H1 (cell line): ENCODE results near the gene CUX1. TPM values are rescaled to one million over a fixed set of nuclear protein-coding genes. Genes with fewer than 3 reads are reported as not detected.

Experiments
- CTCF ChIA-PET: fragments of 300-600 bp; sonication (Branson Sonifier 250); formaldehyde crosslinking; loops from one replicate; lab custom pipeline; 2021; ENCODE audit not compliant: partially characterized antibody; lab: Charles Lee
- POLR2A ChIA-PET: fragments of 300-600 bp; sonication (Branson Sonifier 250); formaldehyde crosslinking; loops from one replicate; lab custom pipeline; 2021; ENCODE audit warnings: inconsistent platforms; ENCODE audit not compliant: partially characterized antibody; lab: Charles Lee
- DNase-seq, 2 experiments: peaks; one replicate each; pipeline versions ENCODE4 v3.0.0 to v3.0.0-alpha.2; 2010 to 2022; ENCODE audit warnings: low spot score in 2 of 2, low read depth in 1 of 2, mixed read lengths in 1 of 2
- FAIRE-seq: peaks from 2 replicates; lab custom pipeline; 2011; peaks lifted over from hg19 to GRCh38; lab: Jason Lieb, UNC
- H2AFZ ChIP-seq: 2 replicates; pipeline ENCODE4 v1.8.1; 2012; ENCODE audit warnings: low read length, inconsistent platforms
- H2AK5ac ChIP-seq: 2 replicates; pipeline ENCODE4 v1.6.1; 2013; ENCODE audit warnings: low read depth, low read length
- H2BK120ac ChIP-seq: replicated peaks from 2 replicates; pipeline ENCODE3; 2013; ENCODE audit warnings: low read depth, low read length, inconsistent platforms
- H2BK12ac ChIP-seq: 2 replicates; pipeline ENCODE4 v1.6.1; 2013; ENCODE audit warnings: low read depth, low read length
- H2BK15ac ChIP-seq: 2 replicates; pipeline ENCODE4 v1.6.1; 2013; ENCODE audit warnings: low read length
- H2BK20ac ChIP-seq: 2 replicates; pipeline ENCODE4 v1.6.1; 2013; ENCODE audit warnings: low read length
- H2BK5ac ChIP-seq: 2 replicates; pipeline ENCODE4 v1.6.1; 2013; ENCODE audit warnings: low read depth, low read length
- H3K14ac ChIP-seq: 2 replicates; pipeline ENCODE4 v1.6.1; 2013; ENCODE audit warnings: inconsistent platforms; ENCODE audit not compliant: insufficient read length
- H3K18ac ChIP-seq: 2 replicates; pipeline ENCODE4 v1.6.1; 2013; ENCODE audit warnings: low read length; ENCODE audit errors: extremely low read depth
- H3K23ac ChIP-seq: 2 replicates; pipeline ENCODE4 v1.6.1; 2013; ENCODE audit warnings: inconsistent platforms; ENCODE audit not compliant: insufficient read length
- H3K23me2 ChIP-seq: 2 replicates; pipeline ENCODE4 v1.6.1; 2013; ENCODE audit warnings: low read depth, low read length
- H3K27ac ChIP-seq: 2 replicates; pipeline ENCODE4 v1.6.1; 2011; ENCODE audit warnings: low read depth, low read length, inconsistent platforms
- H3K27me3 ChIP-seq, 4 experiments: replicated peaks in 1 of 4; 1 replicate in 1 of 4; 2 replicates in 3 of 4; pipeline versions ENCODE4 v1.6.1 to v1.8.1; 2011 to 2013; ENCODE audit warnings: low read length in 3 of 4, mild to moderate bottlenecking in 3 of 4, inconsistent platforms in 2 of 4, mixed read lengths in 2 of 4, moderate library complexity in 1 of 4; ENCODE audit not compliant: control insufficient read depth in 3 of 4, insufficient read depth in 3 of 4; ENCODE audit errors: extremely low read depth in 1 of 4
- H3K36me3 ChIP-seq, 4 experiments: 2 replicates each; pipeline versions ENCODE4 v1.6.1 to v1.8.1; 2011 to 2013; ENCODE audit warnings: mild to moderate bottlenecking in 4 of 4, low read length in 3 of 4, moderate library complexity in 2 of 4, control low read depth in 1 of 4, inconsistent platforms in 1 of 4; ENCODE audit not compliant: insufficient read depth in 4 of 4, control insufficient read depth in 2 of 4
- H3K4ac ChIP-seq: replicated peaks from 2 replicates; pipeline ENCODE3; 2013; ENCODE audit warnings: low read length, low read depth, mixed read lengths, inconsistent platforms; ENCODE audit not compliant: insufficient read length
- H3K4me1 ChIP-seq, 4 experiments: replicated peaks in 1 of 4; 1 replicate in 1 of 4; 2 replicates in 3 of 4; pipeline versions ENCODE4 v1.6.1 to v1.8.1; 2011 to 2013; ENCODE audit warnings: low read length in 3 of 4, inconsistent platforms in 2 of 4, mixed read lengths in 1 of 4; ENCODE audit not compliant: insufficient read depth in 4 of 4, control insufficient read depth in 3 of 4
- H3K4me2 ChIP-seq, 2 experiments: 2 replicates each; pipeline versions ENCODE4 v1.6.1 to v1.8.1; 2011 to 2013; ENCODE audit warnings: low read depth in 2 of 2, low read length in 2 of 2, control low read depth in 1 of 2, inconsistent platforms in 1 of 2, mild to moderate bottlenecking in 1 of 2; ENCODE audit not compliant: insufficient read depth in 1 of 2
- H3K4me3 ChIP-seq, 4 experiments: fragments of 200-600, 300-600 bp in 1 of 4; sonication (generic), shearing (Covaris generic), sonication (Bioruptor Twin) in 1 of 4; 2 replicates each; pipeline versions ENCODE4 v1.5.1 to v1.8.1; 2011 to 2016; ENCODE audit warnings: low read length in 4 of 4, low read depth in 3 of 4, control low read depth in 2 of 4, inconsistent platforms in 2 of 4, mild to moderate bottlenecking in 2 of 4, mixed read lengths in 1 of 4, moderate library complexity in 1 of 4; ENCODE audit not compliant: insufficient read depth in 2 of 4; ENCODE audit errors: extremely low read depth in 1 of 4
- H3K56ac ChIP-seq: replicated peaks from 2 replicates; pipeline ENCODE3; 2013; ENCODE audit warnings: low read depth, mild to moderate bottlenecking, mixed read lengths, low read length, inconsistent platforms; ENCODE audit not compliant: insufficient read length
- H3K79me1 ChIP-seq: 2 replicates; pipeline ENCODE4 v1.6.1; 2013; ENCODE audit warnings: low read depth, low read length, control low read depth
- H3K79me2 ChIP-seq, 2 experiments: 2 replicates each; pipeline versions ENCODE4 v1.6.1 to v1.8.1; 2012 to 2013; ENCODE audit warnings: low read length in 2 of 2, mild to moderate bottlenecking in 2 of 2, inconsistent platforms in 1 of 2; ENCODE audit not compliant: insufficient read depth in 2 of 2, control insufficient read depth in 1 of 2
- H3K9ac ChIP-seq, 4 experiments: replicated peaks in 1 of 4; 1 replicate in 1 of 4; 2 replicates in 3 of 4; pipeline versions ENCODE4 v1.6.1 to v1.8.1; 2011 to 2013; ENCODE audit warnings: low read depth in 3 of 4, low read length in 3 of 4, control low read depth in 2 of 4, mild to moderate bottlenecking in 2 of 4, moderate library complexity in 2 of 4, inconsistent platforms in 1 of 4; ENCODE audit errors: extremely low read depth in 1 of 4
- H3K9me3 ChIP-seq, 2 experiments: 2 replicates each; pipeline versions ENCODE4 v1.6.1 to v1.8.1; 2012 to 2013; ENCODE audit warnings: mild to moderate bottlenecking in 2 of 2, moderate library complexity in 2 of 2, control low read depth in 1 of 2, inconsistent platforms in 1 of 2, low read depth in 1 of 2, low read length in 1 of 2, mixed read lengths in 1 of 2; ENCODE audit not compliant: insufficient read depth in 2 of 2
- H4K20me1 ChIP-seq, 2 experiments: replicated peaks in 1 of 2; 2 replicates each; pipeline versions ENCODE3 to v1.8.1; 2011 to 2013; ENCODE audit warnings: inconsistent platforms in 2 of 2, low read length in 2 of 2, mild to moderate bottlenecking in 1 of 2; ENCODE audit not compliant: insufficient read depth in 2 of 2, control insufficient read depth in 1 of 2
- H4K5ac ChIP-seq: 2 replicates; pipeline ENCODE4 v1.6.1; 2013; ENCODE audit warnings: low read length, low read depth, mixed read lengths, inconsistent platforms; ENCODE audit not compliant: insufficient read length
- H4K8ac ChIP-seq: 2 replicates; pipeline ENCODE4 v1.8.0; 2013; ENCODE audit warnings: mild to moderate bottlenecking, moderate library complexity, low read length, inconsistent platforms; ENCODE audit not compliant: insufficient read depth; ENCODE audit errors: extremely low read depth
- H4K91ac ChIP-seq: replicated peaks from 2 replicates; pipeline ENCODE3; 2013; ENCODE audit warnings: low read length, mixed read lengths, inconsistent platforms; ENCODE audit not compliant: insufficient read length
- BACH1 ChIP-seq: IDR thresholded peaks from 2 replicates; pipeline ENCODE4 v1.6.1; 2012; ENCODE audit warnings: low read length, improper control_type of control experiment
- BCL11A ChIP-seq, 2 experiments: IDR thresholded peaks; one replicate each; pipeline ENCODE4 v1.6.1; 2011; ENCODE audit warnings: low read depth in 2 of 2, low read length in 2 of 2, mild to moderate bottlenecking in 2 of 2
- BRCA1 ChIP-seq: IDR thresholded peaks from 2 replicates; pipeline ENCODE4 v1.6.1; 2012; ENCODE audit warnings: low read depth, low read length, improper control_type of control experiment
- CREB1 ChIP-seq: IDR thresholded peaks from 2 replicates; pipeline ENCODE4 v1.6.1; 2012; ENCODE audit warnings: inconsistent platforms
- EGR1 ChIP-seq: IDR thresholded peaks from 2 replicates; pipeline ENCODE4 v1.6.1; 2011; ENCODE audit warnings: low read depth, low read length, borderline replicate concordance
- EP300 ChIP-seq, 2 experiments: IDR thresholded peaks; 1 replicate in 1 of 2; 2 replicates in 1 of 2; pipeline ENCODE4 v1.6.1; 2011 to 2012; ENCODE audit warnings: low read depth in 2 of 2, low read length in 2 of 2, mild to moderate bottlenecking in 2 of 2, borderline replicate concordance in 1 of 2, inconsistent platforms in 1 of 2, moderate library complexity in 1 of 2
- EZH2 ChIP-seq: fragments of 200-600 bp; sonication (generic); IDR thresholded peaks from 2 replicates; pipeline ENCODE4 v1.7.1; 2012; ENCODE audit warnings: low read depth, mild to moderate bottlenecking, moderate library complexity, low read length, inconsistent platforms; ENCODE audit not compliant: severe bottlenecking
- POLR2A ChIP-seq, 2 experiments: IDR thresholded peaks; 1 replicate in 1 of 2; 2 replicates in 1 of 2; pipeline ENCODE4 v1.6.1; 2011; ENCODE audit warnings: low read depth in 2 of 2, low read length in 2 of 2, mild to moderate bottlenecking in 2 of 2; ENCODE audit errors: control extremely low read depth in 1 of 2
- POLR2AphosphoS5 ChIP-seq: IDR thresholded peaks from 2 replicates; pipeline ENCODE4 v1.6.1; 2011; ENCODE audit warnings: low read depth, low read length
- RXRA ChIP-seq: IDR thresholded peaks from 2 replicates; pipeline ENCODE4 v1.6.1; 2011; ENCODE audit warnings: low read depth, mild to moderate bottlenecking, low read length, moderate library complexity; ENCODE audit not compliant: insufficient read depth
- SAP30 ChIP-seq: fragments of 300-600 bp; sonication (generic); IDR thresholded peaks from 2 replicates; pipeline ENCODE4 v1.7.1; 2012; ENCODE audit warnings: low read length, moderate library complexity, mild to moderate bottlenecking, inconsistent platforms; ENCODE audit not compliant: insufficient read depth, insufficient replicate concordance
- SIRT6 ChIP-seq: IDR thresholded peaks from one replicate; pipeline ENCODE4 v1.7.1; 2012; ENCODE audit warnings: low read length, inconsistent platforms
- TAF7 ChIP-seq: optimal IDR thresholded peaks from 2 replicates; pipeline ENCODE3; 2011; ENCODE audit warnings: low read depth, mild to moderate bottlenecking, inconsistent platforms, low read length, moderate library complexity, borderline replicate concordance
- TEAD4 ChIP-seq: IDR thresholded peaks from 2 replicates; pipeline ENCODE4 v1.6.1; 2012; ENCODE audit warnings: low read depth, low read length, inconsistent platforms, mixed read lengths
- YY1 ChIP-seq: IDR thresholded peaks from 2 replicates; pipeline ENCODE4 v1.6.1; 2011; ENCODE audit warnings: low read depth, mild to moderate bottlenecking, low read length
- ZNF274 ChIP-seq: IDR thresholded peaks from 2 replicates; pipeline ENCODE4 v1.7.0; 2012; ENCODE audit warnings: low read length, borderline replicate concordance; ENCODE audit errors: extremely low read depth
- WGBS, 2 experiments: shearing (Covaris generic) in 1 of 2; methylation state at CpG; one replicate each; pipeline versions ENCODE4 v1.1.6 to v1.1.7; 2013 to 2015; ENCODE audit warnings: low lambda C conversion rate in 2 of 2, mixed read lengths in 2 of 2, inconsistent platforms in 1 of 2, low coverage in 1 of 2, missing lambda C conversion rate in 1 of 2; ENCODE audit not compliant: insufficient replicate concordance in 2 of 2, insufficient coverage in 1 of 2, insufficient read length in 1 of 2; ENCODE audit errors: extremely low coverage in 1 of 2, missing lambda C conversion rate in 1 of 2; 5-methylcytosine and 5-hydroxymethylcytosine counted together
- polyA plus RNA-seq, 7 experiments: library from polyadenylated mRNA; depleted of rRNA in 3 of 7; stranded (reverse) in 5 of 7; unstranded in 2 of 7; fragments of >200 nt in 5 of 7; fragments of 200-250 nt in 2 of 7; gene quantifications; 1 replicate in 5 of 7; 2 replicates in 1 of 7; 4 replicates in 1 of 7; pipeline versions ENCODE4 v1.2.1 to v1.2.3, GENCODE V29; 2011 to 2013; ENCODE audit warnings: missing spikeins in 2 of 7, mixed read lengths in 2 of 7
- total RNA-seq: library from RNA; stranded (reverse); fragmentation: NEBNext Ultra II Directional; extraction: Animal tissue kit (Norgen Biotek cat#: 25700); gene quantifications from 2 replicates; pipeline ENCODE4 v1.2.1, GENCODE V29; 2021

Gene CUX1
- total and polyA plus RNA-seq, 2 of the 8 experiments (the other 6 are each of a cell fraction or from before 2014, with no cell fraction given) = 21.6 to 65.9 TPM

DNA sequence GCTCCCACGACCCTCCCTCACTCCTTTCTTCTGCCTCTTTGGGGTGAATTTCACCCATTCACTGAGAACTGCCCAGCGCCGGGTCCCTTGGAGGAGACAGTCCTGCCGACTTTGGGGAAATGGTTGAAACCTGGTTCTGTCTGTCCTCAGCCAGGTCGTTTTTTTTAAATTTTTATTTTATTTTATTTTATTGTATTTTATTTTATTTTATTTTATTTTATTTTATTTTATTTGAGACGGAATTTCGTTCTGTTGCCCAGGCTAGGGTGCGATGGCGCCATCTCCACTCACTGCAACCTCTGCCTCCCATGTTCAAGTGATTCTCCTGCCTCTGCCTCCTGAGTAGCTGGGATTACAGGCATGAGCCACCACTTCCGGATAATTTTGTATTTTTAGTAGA, 363.3 kb downstream of the CUX1 start:
- H3K4me1 ChIP-seq = no peaks in the 10 kb centered on the region
- no peak overlapping the region for H4K5ac ChIP-seq
- no peaks in the 10 kb centered on the region for H3K27me3 ChIP-seq
- no peaks in the 10 kb centered on the region for H3K79me1 ChIP-seq
- CTCF ChIA-PET = no interaction called here
- H3K14ac ChIP-seq = no peak overlapping the region
- H2BK120ac ChIP-seq = no peak overlapping the region
- H4K91ac ChIP-seq = no peak overlapping the region
- H3K36me3 ChIP-seq = peaks cover 0 to 19% (median 3%) of the 10 kb centered on the region in 4 experiments; a peak in 5 of 8 replicates
- POLR2A ChIA-PET = no interaction called here
- H4K20me1 ChIP-seq = peaks cover 0 to 4% of the 10 kb centered on the region in 2 experiments
- no peak overlapping the region for H2AK5ac ChIP-seq
- no peaks in the 10 kb centered on the region for H3K23me2 ChIP-seq
- no peak overlapping the region for H3K4ac ChIP-seq
- H2BK15ac ChIP-seq = no peak overlapping the region
- H3K79me2 ChIP-seq = no peaks in the 10 kb centered on the region
- no peaks in the 10 kb centered on the region for H3K9me3 ChIP-seq
- no peak overlapping the region for H2BK5ac ChIP-seq
- no peak overlapping the region for H3K4me3 ChIP-seq
- no peak overlapping the region for H2BK12ac ChIP-seq
- 90% methylated on average over 10 of the region's 10 CpGs; no CpG with 5 or more reads in 1 of the 2 experiments for WGBS, 2 experiments
- no peak overlapping the region for H3K4me2 ChIP-seq
- no peak overlapping the region for H3K18ac ChIP-seq
- FAIRE-seq (no peak), DNase-seq (no peak)
- no peak overlapping the region for H2AFZ ChIP-seq
- no peak overlapping the region for H4K8ac ChIP-seq
- H3K23ac ChIP-seq = no peak overlapping the region
- no peak overlapping the region for H3K56ac ChIP-seq
- no peak overlapping the region for H3K9ac ChIP-seq
- H2BK20ac ChIP-seq = no peak overlapping the region
- no peak overlapping the region for H3K27ac ChIP-seq
- no peak for TF ChIP-seq SIRT6
- no peak for TF ChIP-seq EZH2
- TF ChIP-seq EP300 (IDR thresholded peaks at IDR 0.05; ENCODE audit: borderline replicate concordance in 1 of 2, low read depth in 2 of 2, low read length in 2 of 2) = no peak
- TF ChIP-seq POLR2AphosphoS5 = no peak
- TF ChIP-seq BRCA1 = no peak
- TF ChIP-seq BACH1 = no peak
- TF ChIP-seq TAF7 = no peak
- TF ChIP-seq CREB1 = no peak
- no peak for TF ChIP-seq YY1
- TF ChIP-seq EGR1 = no peak
- TF ChIP-seq ZNF274 = no peak
- no peak for TF ChIP-seq TEAD4
- no peak for TF ChIP-seq POLR2A (IDR thresholded peaks at IDR 0.05; ENCODE audit: control extremely low read depth in 1 of 2, low read depth in 2 of 2, low read length in 2 of 2)
- TF ChIP-seq SAP30 = no peak
- no peak for TF ChIP-seq RXRA
- no peak for TF ChIP-seq BCL11A (IDR thresholded peaks at IDR 0.05; ENCODE audit: low read depth in 2 of 2, low read length in 2 of 2)
